RCC 7860 (cell line): ENCODE data around the gene IMP3.
A peak's percentile ranks its signal among the peaks of the same experiment; 100 is the strongest.

Experiments used
- DNase-seq: peaks from one replicate; pipeline ENCODE4 v3.0.0-alpha.2; 2015; ENCODE audit warnings: low spot score
- FAIRE-seq: peaks from 2 replicates; lab custom pipeline; 2012; peaks lifted over from hg19 to GRCh38; lab: Jason Lieb, UNC

The IMP3 gene

DNA sequence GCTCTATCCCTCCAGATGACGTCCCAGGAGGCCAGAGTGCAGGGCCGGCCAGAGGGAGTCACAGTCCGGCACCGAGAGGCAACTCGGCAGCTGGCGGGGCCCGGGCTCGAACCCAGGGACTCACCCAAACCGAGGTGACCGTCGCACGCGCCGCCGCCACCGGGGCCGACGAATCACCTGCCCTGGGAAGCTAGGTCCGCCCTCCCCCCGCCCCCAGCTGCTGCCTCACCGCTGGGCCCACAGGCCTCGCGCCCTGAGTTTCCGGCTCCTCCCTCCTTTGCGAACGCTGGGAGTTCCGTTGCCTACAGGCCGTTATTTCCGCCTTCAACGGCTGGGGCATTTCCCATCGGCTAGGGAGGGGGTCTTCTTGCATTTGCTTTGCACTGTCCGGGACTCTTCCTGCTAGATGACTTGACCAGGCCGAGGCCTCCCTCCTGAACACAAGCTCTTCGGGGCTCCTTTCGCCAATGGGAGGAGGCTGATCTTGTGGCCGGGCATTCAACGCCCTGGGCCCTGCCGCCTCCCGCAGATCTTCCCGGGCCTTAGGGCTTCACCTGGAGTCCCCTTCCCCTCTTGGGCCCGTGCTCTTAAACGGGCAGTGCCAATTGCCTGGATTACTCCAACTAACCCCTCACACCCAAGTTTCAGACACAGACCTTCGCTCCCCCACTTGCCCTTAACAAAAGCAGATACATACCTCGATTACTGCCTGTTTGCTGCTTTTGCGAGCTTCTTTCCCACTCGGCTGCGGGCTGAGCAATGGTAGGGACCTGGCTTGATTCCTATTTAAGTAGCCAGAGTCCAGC, 14.3 kb downstream of the IMP3 start, which contains the start of gene SNUPN:
SNUPN (minus strand) TSS at position 184 of the 806 bp plus-strand sequence. CDS start 4,674 bp downstream, outside the sequence.
- peak; percentile 83 for DNase-seq
- FAIRE-seq: peak; percentile 33

GRCh38 chr15:75622505-75622904, 17.5 kb downstream of the IMP3 start:
- FAIRE-seq (no peak), DNase-seq (no peak)

- DNase-seq: peak; percentile 69
- peak; percentile 60 for FAIRE-seq
These were observed 19.1 kb downstream of the IMP3 start for GRCh38 chr15:75620841-75621391.

DNA sequence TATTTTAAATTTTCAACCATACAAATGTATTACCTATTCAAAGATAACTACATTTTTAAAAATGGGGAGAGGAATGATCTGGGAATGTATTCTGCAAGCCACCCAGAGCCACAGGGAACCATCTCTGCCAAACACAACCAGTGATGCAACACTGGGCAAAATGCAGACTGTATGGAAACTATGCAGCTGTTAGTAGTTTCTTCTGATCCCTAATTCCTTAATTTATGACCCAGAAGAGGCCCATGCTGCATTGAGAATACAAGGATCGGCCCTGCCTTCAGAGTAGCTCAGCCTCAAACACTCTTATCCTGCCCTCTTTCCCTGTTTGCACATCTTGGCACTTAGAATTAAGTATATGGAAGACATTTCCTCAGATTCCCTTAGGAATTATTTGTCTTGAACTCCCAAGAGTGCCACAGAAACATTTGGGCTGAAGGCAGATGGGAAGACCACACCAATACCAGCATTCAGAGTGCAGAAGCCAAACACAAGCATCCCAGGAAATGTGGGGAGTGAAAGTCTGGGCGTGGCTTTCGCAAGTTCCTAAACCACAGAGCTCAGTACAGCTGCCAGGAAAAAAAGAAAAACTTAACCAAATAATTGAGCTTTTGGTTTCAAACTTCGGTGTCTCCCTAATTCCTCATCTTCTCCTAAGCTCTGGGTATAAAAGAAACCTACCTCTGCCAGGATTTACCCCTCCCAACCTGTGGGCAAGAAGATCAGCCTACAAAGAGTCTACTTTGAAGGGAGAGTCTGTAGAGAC, 19.8 kb downstream of the IMP3 start:
- DNase-seq (no peak), FAIRE-seq (no peak)

DNA sequence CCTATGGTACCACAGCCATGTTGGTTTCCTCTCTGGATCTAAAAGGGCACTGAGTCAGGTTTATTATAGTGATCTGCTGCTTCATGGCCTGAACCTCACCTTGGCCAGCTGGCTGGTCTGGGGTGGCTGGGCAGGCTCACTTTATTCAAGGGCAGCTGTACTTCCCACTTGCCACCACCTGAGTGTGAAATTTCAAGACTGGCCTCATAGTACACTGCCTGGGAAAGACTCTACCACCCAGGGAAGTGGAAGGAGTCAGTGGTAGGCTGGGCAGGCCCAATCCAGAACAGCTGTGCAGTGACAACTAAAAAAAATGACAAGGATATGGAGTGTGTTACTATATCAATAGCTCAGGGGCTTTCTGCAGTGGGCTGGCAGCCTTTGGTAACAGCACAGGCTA, 23.3 kb downstream of the IMP3 start:
- DNase-seq: no peak
- no peak for FAIRE-seq

DNA sequence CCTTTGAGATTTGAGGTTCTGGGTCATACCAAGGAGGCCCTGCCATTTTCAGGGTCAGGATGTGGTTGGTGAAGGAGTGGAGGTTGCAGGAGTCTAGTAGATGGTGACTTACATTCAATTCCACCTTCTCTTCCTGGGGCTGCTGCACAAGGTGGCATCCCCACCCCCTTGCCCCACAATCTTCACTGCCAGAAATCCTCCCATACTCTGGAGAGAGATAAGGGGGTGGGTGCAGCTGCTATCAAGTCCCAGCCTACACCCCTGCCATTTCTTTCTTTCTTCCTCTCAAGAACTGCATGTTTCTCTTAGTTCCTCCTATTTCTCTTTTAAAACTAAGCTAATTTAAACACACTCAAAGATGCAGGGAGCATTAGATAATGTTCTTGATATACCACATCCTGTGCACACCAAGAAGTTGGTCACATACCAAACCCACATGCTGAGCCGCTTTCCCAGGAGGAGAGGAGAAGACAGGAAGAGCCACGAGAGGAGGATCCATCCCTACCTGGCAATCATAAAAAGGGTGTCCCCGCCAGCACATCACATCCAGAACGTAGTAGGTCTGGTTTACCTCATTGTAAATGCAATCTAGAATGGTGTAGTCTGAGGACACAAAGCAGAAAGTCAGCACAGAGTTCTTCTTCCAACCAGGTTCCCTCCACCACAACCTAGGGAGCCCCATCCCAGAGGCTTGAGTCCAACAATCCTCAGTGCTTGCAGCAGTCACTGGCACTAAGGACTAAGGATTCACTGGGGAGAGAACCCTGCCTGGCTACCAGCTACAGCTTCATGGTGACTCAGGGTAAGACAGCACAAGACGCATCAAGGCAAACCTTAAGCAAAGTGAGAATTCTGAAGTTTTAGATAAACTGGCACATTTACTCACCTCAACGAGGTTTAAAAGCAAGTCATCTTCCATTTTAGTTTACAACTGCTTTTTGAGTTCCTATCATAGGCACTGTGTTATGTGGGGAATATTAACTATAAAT, 33.0 kb downstream of the IMP3 start:
- FAIRE-seq (no peak), DNase-seq (peak; percentile 33)

DNA sequence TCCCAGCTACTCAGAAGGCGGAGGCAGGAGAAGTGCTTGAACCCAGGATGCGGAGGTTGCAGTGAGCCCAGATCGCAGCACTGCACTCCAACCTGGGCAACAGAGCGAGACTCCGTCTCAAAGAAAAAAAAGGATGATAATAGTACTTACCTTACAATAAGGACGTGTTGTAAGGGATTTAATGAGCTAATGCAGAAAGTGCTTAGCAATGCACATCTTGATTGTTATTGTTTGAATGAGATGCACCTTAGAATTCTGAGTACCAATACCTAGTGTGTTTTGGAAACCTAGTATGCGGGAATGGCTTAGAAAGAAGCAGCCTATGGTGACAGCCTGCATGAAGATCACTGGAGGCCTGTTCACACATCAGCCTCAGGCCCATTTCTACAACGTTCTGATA, 34.0 kb downstream of the IMP3 start:
- FAIRE-seq (no peak), DNase-seq (no peak)

DNA sequence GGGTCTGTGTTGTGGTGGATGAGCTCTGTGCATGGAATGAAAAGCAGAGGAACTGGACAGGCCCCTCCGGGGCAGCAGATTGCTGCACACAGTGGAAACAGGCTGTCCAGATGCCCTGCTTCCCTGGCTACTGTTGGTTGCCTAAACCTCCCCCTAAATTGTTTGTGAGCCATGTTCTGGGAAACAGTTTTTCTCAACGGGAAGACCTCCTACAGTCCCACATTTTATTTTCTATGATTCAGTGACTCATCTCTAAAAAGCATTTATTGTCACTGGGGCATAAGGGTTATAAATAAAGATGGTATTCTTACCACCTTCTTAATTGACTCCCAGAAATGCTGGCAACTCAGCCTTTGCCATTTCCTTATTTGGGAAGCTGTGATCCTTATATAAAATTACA, 40.6 kb downstream of the IMP3 start:
- FAIRE-seq: no peak
- no peak for DNase-seq

GRCh38 chr15:75598361-75598760, 41.7 kb downstream of the IMP3 start:
- FAIRE-seq (no peak), DNase-seq (no peak)

DNA sequence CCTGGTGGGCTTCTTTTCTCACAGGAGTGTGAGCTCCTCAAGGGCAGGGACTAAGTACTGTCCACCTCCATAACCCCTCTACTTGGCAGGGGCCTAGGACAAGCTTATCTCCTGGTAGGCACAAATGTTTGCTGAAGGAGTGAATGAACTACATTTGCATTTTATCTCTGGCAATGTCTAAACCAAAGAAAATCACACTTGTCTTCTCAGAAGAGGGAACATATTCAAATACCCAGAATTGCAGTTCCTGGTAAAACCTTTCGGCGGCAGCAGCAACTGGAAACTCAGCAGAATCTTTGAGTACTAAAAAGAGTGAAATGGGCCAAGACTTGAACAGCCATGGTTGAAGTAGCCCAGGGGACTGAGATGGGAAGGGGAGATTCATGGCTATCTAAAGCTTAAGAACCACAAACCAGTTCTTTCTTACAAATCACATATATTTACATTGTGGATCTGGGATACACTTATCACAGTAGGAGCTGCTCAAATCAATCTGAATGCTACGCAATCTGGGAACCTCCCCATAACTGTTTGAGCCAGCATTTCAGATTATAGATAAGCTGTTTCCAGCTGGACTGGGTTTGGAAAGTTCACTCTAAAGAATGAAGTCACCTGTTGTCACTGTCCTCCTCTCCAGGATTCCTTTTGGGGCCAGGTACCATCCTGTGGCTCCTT, 42.2 kb downstream of the IMP3 start:
- no peak for FAIRE-seq
- no peak for DNase-seq

DNA sequence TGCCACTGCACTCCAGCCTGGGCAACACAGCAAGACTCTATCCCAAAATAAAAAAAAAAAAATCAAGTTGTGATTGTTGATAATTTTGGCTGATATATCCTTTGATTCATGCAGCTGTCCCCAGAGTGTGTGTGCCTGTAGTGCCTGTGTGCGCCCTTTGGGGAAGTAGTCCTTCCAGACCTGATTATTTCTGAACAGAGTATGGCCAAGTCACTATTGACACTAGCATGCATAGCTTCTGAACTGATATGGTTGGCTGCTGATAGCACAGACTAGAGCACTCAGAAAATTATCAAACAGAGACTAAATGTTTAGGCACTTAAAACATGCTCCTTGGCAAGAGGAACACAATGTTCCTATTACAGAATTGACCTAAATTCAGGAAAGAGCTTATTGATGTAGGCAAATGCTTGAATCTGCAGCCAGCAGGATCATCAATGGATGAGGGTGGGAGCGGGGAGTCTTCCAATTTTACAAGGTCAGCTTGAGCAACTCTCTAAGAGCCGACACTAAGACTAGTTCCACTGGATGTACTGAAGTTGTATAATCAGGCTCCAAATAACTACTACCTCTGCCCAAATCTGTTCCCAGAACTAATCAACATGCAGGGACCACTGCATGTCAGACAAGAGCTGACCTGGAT, 43.2 kb downstream of the IMP3 start:
- FAIRE-seq (no peak), DNase-seq (no peak)

- no peak for FAIRE-seq
These were observed 45.7 kb downstream of the IMP3 start for GRCh38 chr15:75594276-75594675.

GRCh38 chr15:75591655-75592364, 48.2 kb downstream of the IMP3 start:
- FAIRE-seq (no peak), DNase-seq (no peak)

More at GRCh38 chr15:75594276-75594675, 45.7 kb downstream of the IMP3 start:
- DNase-seq: no peak

DNA sequence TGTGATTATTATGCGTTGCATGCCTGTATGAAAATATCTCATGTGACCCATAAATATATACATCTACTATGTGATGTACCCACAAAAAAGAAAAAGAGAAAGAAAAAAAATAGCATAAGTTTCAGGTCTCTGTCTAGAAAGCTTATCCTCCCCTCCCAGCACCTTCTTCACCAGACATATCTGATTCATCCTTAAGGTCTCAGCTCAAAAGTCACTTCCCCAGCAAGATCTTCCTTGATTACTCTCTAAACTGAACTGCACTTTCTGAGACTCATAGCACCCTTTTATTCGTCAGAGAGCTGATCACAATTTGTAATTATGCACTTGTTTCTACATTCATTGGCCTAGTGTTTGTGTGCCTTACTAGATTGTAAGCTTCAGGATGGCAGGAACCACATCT, 49.8 kb downstream of the IMP3 start:
- DNase-seq: no peak
- no peak for FAIRE-seq
